ENCODE data around the gene STX16. TPM values are rescaled to one million over a fixed set of nuclear protein-coding genes. Genes with fewer than 3 reads are reported as not detected.

Gene STX16
- total and polyA plus RNA-seq, 2 of the 13 experiments (the other 11 are each of a cell fraction or from before 2014, with no cell fraction given) = 28.0 to 72.7 TPM

- no peak for TF ChIP-seq IRF1 (CRISPR knock-in tag; IDR thresholded peaks at IDR 0.05; ENCODE audit: low read depth)
- TF ChIP-seq ZNF207 (IDR thresholded peaks at IDR 0.05; ENCODE audit: borderline replicate concordance) = peak; percentile 22; the same call in 1 of the 2 replicates
- TF ChIP-seq RERE (CRISPR knock-in tag; IDR thresholded peaks at IDR 0.05; ENCODE audit: low read depth) = no peak
- TF ChIP-seq TBL1XR1 (IDR thresholded peaks at IDR 0.05; ENCODE audit: borderline replicate concordance, low read length, partially characterized antibody) = no peak
- TF ChIP-seq ZNF326 (CRISPR knock-in tag; IDR thresholded peaks at IDR 0.05; ENCODE audit: borderline replicate concordance) = no peak
- no peak for TF ChIP-seq HMGXB3 (CRISPR knock-in tag; IDR thresholded peaks at IDR 0.05; ENCODE audit: borderline replicate concordance)
- no peak for TF ChIP-seq ZNF564 (CRISPR knock-in tag; IDR thresholded peaks at IDR 0.05)
- TF ChIP-seq ZBTB38 (CRISPR knock-in tag; IDR thresholded peaks at IDR 0.05) = no peak
- peak; percentile 62 for TF ChIP-seq PHB2 (IDR thresholded peaks at IDR 0.05; ENCODE audit: partially characterized antibody)
- no peak for TF ChIP-seq ZMYM3 (CRISPR knock-in tag; IDR thresholded peaks at IDR 0.05)
- TF ChIP-seq ZNF678 (CRISPR knock-in tag; IDR thresholded peaks at IDR 0.05) = no peak
- TF ChIP-seq ZFP91 (CRISPR knock-in tag; IDR thresholded peaks at IDR 0.05; ENCODE audit: borderline replicate concordance) = no peak
- TF ChIP-seq ISL2 (CRISPR knock-in tag; IDR thresholded peaks at IDR 0.05) = no peak
- TF ChIP-seq NR2F1 (CRISPR knock-in tag; IDR thresholded peaks at IDR 0.05) = no peak
- TF ChIP-seq NRL (CRISPR knock-in tag; IDR thresholded peaks at IDR 0.05; ENCODE audit: borderline replicate concordance) = no peak
- no peak for TF ChIP-seq FOSL2 (CRISPR knock-in tag; IDR thresholded peaks at IDR 0.05)
These were observed 28.2 kb upstream of the STX16 start (continued) for GRCh38 chr20:58622671-58623578.
